Activated T-cell treated with anti-CD3 and anti-CD28 coated beads, Interleukin-2, amount 50 U/mL, for 24 hours (primary cell): ENCODE measurements around the gene RBMX.

Source experiments
- DNase-seq: peaks from one replicate; pipeline ENCODE4 v3.0.0-alpha.2; 2020
- H3K27ac Mint-ChIP-seq: 2 replicates; pipeline ENCODE4 v1.8.0; 2020; ENCODE audit warnings: mild to moderate bottlenecking, mixed read lengths
- H3K27me3 Mint-ChIP-seq: 2 replicates; pipeline ENCODE4 v1.8.0; 2020; ENCODE audit warnings: mixed read lengths
- H3K36me3 Mint-ChIP-seq: 2 replicates; pipeline ENCODE4 v1.8.0; 2020; ENCODE audit warnings: low read depth, mixed read lengths
- H3K4me1 Mint-ChIP-seq: 2 replicates; pipeline ENCODE4 v1.8.0; 2020; ENCODE audit warnings: low read depth, mixed read lengths
- H3K4me3 Mint-ChIP-seq: 2 replicates; pipeline ENCODE4 v1.8.0; 2020; ENCODE audit warnings: mild to moderate bottlenecking, moderate library complexity, mixed read lengths
- H3K9me3 Mint-ChIP-seq: 2 replicates; pipeline ENCODE4 v1.8.0; 2020; ENCODE audit warnings: mixed read lengths

The RBMX gene

DNA sequence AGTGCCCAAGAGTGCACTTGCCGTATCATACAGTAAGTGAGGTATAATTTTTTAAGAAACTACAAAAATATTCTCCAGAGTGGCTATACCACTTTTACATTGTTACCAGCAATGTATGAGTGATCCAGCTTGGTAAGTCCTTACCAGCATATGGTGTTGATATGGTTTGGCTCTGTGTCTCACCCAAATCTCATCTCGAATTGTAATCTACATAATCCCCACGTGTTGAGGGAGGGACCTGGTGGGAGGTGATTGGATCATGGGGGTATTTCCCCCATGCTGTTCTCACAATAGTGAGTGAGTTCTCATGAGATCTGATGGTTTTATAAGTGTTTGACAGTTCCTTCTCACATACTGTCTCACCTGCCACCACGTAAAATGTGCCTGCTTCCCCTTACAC, 44.8 kb downstream of the RBMX start:
- H3K4me1 Mint-ChIP-seq: no peaks in the 10 kb centered on the region
- no peak for DNase-seq
- no peaks in the 10 kb centered on the region for H3K36me3 Mint-ChIP-seq
- peaks cover 3% of the 10 kb centered on the region for H3K27me3 Mint-ChIP-seq
- H3K4me3 Mint-ChIP-seq: no peak overlapping the region
- no peaks in the 10 kb centered on the region for H3K9me3 Mint-ChIP-seq
- H3K27ac Mint-ChIP-seq: no peak overlapping the region

DNA sequence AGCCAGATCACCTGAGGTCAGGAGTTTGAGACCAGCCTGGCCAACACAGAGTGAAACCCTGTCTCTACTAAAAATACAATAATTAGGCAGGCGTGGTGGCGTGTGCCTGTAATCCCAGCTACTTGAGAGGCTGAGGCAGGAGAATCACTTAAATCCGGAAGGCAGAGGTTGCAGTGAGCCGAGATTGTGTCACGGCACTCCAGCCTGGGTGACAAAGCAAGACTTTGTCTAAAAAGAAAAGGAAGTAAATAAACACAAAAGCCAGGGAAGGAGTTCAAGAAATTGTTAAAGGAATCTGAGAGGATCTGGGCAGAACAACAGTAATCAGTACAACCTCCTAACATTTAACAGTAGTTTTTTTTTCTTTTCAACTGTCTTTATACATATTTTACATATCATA, 51.1 kb downstream of the RBMX start:
- Mint-ChIP-seq H3K9me3 (no peaks in the 10 kb centered on the region), H3K4me1 (no peaks in the 10 kb centered on the region), H3K4me3 (no peak overlapping the region), H3K27ac (no peak overlapping the region), H3K27me3 (peaks cover 8% of the 10 kb centered on the region), H3K36me3 (no peaks in the 10 kb centered on the region)
- no peak for DNase-seq

DNA sequence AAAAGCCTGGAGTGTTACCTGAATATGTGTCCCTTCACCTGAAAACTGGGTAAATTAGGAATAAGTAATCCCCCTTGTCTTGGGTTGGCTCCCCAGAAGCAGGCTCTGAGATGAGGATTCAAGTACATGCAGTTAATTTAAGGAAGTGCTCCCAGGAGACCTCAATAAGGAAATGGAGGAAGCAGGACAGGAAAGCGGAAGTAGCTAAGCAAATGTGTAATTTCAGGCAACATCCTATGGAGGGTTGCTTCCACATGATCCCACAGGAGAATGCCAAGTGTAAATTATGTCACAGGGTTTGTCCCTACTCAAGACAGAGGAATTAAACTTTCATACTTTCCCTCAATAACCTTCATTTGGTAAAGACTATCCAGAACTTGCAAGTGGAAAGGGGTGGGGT, 51.7 kb downstream of the RBMX start:
- H3K36me3 Mint-ChIP-seq: no peaks in the 10 kb centered on the region
- DNase-seq: no peak
- no peak overlapping the region for H3K27ac Mint-ChIP-seq
- no peaks in the 10 kb centered on the region for H3K4me1 Mint-ChIP-seq
- peaks cover 8% of the 10 kb centered on the region for H3K27me3 Mint-ChIP-seq
- no peak overlapping the region for H3K4me3 Mint-ChIP-seq
- H3K9me3 Mint-ChIP-seq: no peaks in the 10 kb centered on the region

DNA sequence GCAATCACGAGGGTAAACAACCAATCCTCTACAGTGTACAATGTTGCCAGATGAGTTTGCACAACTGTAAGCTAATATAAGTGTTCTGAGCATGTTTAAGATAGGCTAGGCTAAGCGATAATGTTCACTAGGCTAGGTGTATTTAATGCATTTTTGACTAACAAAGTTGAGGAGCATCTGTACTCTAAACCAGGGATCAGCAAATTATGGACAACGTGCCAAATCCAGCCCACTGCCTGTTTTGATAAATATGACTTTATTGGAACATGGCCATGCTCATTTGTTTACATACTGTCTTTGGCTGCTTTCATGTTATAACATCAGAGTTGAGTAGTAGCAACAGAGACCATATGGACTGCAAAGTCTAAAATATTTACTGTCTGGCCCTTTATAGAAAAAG, 53.5 kb downstream of the RBMX start:
- Mint-ChIP-seq H3K9me3 (no peaks in the 10 kb centered on the region), H3K36me3 (no peaks in the 10 kb centered on the region), H3K4me3 (no peak overlapping the region), H3K27me3 (peaks cover 9% of the 10 kb centered on the region), H3K27ac (no peak overlapping the region), H3K4me1 (no peaks in the 10 kb centered on the region)
- no peak for DNase-seq

DNA sequence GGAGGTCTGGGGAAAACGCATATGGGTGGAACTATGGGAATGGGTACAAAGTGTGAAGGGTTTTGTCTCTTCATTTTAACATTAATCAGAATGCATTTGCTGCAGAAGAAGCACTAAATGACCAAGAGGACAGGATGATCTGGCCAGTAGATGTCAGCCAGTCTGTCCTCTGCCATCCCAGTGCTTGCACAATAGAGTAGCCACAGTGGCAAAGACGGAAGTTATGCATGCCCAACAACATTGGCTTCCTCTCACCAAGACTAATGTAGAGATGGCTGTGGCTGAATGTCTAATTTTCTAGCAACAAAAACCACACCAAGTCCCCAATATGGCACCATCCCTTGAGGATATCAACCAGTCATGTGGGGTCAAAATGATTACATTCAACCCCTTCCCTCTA, 54.8 kb downstream of the RBMX start:
- Mint-ChIP-seq H3K4me3 (no peak overlapping the region), H3K36me3 (no peaks in the 10 kb centered on the region), H3K27me3 (peaks cover 16% of the 10 kb centered on the region), H3K4me1 (no peaks in the 10 kb centered on the region), H3K9me3 (no peaks in the 10 kb centered on the region), H3K27ac (no peak overlapping the region)
- no peak for DNase-seq
